ENCODE data around the gene EPHA4.

EPHA4 gene

DNA sequence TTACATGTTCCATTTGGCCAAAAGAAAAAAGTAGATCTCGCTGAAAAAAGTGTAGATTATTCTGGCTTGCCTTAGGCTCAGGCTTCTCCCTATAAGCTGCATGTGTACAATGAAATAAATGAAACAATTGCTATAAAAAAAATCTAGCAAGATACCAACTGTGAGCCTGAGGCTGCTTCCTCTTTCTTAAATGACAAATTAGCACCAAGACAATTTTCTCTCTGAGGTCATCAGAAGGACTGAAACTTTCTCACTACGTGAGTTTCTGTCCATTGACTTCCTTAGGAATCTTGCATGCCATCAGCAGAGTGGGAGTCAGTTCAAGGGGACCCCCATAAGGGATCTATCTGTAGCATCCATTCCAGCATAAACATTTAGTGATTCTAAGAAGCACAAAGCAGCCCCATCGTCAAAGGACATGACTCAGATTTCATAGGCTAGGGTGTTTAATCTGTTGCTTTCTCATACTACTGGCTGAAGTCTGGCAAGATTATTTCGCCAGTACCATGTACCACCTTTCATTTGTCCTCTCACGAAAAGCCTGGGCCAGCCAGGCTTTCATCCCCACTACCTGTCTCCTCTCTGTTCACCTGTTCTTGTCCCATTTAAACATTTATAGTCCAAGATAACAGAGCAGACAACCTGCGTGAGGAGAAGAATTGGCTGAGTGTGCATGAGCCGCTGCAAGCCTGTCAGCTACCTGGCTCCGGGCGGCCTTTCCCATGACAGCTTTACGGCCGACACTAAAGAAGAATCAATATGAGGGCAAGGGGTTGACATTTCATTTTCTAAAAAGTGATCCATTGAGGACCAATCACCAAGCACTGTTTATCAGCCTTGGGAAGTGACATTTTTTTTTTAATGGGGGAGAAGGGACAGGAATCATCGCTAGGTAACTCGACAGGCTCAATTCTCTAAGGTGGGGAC lies 120.0 kb downstream of the EPHA4 start:
- no peak overlapping the region for H3K27ac ChIP-seq
- TF ChIP-seq, protein P1, sequence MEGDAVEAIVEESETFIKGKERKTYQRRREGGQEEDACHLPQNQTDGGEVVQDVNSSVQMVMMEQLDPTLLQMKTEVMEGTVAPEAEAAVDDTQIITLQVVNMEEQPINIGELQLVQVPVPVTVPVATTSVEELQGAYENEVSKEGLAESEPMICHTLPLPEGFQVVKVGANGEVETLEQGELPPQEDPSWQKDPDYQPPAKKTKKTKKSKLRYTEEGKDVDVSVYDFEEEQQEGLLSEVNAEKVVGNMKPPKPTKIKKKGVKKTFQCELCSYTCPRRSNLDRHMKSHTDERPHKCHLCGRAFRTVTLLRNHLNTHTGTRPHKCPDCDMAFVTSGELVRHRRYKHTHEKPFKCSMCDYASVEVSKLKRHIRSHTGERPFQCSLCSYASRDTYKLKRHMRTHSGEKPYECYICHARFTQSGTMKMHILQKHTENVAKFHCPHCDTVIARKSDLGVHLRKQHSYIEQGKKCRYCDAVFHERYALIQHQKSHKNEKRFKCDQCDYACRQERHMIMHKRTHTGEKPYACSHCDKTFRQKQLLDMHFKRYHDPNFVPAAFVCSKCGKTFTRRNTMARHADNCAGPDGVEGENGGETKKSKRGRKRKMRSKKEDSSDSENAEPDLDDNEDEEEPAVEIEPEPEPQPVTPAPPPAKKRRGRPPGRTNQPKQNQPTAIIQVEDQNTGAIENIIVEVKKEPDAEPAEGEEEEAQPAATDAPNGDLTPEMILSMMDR (IDR thresholded peaks at IDR 0.05) = no peak
- TF ChIP-seq ZFX (IDR thresholded peaks at IDR 0.05; ENCODE audit: borderline replicate concordance) = no peak

DNA sequence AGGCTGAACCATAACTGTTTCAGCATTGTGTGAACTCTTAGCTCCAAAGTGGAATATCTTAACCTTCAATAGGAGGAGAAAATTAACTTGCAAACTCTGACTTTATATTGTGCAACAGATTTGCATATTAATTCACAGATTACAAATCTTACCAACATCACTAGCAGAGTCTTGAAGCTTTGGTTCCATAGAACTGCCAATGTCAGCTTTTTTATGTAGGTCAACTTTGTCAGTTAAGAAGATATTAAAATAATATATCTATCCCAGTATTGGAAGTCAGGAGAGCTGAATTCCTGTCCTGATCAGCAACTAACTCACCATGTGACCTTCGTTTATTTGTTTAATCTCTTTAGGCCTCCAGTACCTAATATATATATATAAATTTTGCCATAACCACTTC lies 121.8 kb downstream of the EPHA4 start:
- no peak for TF ChIP-seq ZFX (IDR thresholded peaks at IDR 0.05; ENCODE audit: borderline replicate concordance)
- H3K27ac ChIP-seq = no peak overlapping the region

DNA sequence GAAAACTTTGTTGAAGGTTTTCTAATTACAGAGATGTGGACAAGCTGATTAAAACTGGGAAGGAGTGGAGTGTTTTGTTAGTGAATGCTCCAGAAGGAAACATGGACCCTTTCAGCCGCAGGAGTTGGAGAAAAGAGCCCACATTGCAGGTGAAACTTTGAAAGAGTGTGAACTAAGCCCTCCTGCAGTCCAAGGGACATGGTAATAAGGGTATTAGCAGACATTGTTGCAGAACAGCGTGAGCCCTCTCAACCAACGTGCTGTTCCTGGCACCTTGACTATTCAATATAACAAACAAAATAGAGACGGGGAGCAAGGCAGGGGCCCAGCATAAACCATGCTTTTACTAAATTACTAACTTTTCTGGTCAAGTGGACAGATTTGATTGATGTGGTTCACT lies 122.7 kb downstream of the EPHA4 start:
- no peak for TF ChIP-seq ZFX (IDR thresholded peaks at IDR 0.05; ENCODE audit: borderline replicate concordance)
- TF ChIP-seq, protein P1 (IDR thresholded peaks at IDR 0.05) = no peak
- no peak overlapping the region for H3K27ac ChIP-seq

DNA sequence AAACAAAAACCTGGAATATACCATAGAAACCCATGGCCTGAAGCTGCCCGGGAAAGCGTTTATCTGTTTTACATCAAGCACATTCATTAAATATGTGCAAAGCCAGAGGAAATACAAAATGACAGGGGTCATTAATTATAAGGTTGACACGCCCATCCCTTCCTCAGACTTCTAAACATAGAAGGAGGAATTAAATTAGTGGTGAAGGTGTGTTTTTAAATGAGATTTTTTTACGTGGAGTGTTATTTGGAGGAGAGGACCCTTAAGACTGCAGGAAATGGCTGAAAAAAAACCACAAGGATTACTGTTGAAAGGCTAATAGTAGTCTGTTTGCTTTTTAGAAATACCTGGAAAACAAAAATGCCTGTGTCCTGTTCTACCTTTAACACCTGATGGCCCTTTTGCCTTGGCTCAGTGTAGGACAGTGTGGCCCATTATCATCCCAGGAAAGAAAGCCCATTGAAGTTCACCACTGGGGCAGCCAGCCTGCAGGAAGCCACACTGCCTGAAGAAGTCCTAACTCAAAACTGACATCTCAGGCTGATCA lies 123.2 kb downstream of the EPHA4 start:
- H3K27ac ChIP-seq = no peak overlapping the region
- TF ChIP-seq, protein P1 (IDR thresholded peaks at IDR 0.05) = no peak
- TF ChIP-seq ZFX (IDR thresholded peaks at IDR 0.05; ENCODE audit: borderline replicate concordance) = no peak

DNA sequence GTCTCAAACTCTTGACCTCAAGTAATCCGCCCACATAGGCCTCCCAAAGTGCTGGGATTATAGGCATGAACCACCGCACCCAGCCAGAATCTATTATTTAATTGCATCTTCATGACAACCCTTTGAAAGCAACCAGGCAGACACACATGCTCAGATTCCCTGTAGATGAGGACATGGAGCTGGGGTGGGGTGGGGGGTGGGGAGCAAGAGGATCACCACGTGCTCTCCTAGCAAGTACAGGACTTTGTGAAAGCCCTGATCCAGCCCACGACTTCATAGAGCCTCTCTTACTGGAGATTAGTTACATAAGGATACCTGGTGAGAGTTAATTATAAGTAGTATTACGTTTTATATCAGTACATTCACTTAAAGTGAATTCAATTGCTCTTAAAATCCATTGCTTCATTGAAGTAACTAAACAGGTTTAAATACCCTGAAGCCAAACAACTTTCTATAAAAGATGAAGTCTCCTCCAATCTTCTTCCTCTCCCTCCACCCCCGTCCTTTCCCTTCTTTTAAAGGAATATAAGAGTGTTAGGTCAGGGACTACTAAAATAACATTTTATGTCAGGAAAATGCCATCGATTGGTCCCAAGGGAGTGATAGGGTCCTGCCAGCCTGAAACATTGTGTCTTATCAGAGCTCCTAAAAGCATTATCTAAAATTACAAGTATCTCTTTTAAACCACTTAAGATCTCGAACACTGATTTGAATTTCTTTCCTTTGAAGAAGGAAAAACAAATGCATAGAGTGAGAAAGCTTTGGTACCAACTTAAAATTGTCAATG lies 123.9 kb downstream of the EPHA4 start:
- TF ChIP-seq, protein P1 (IDR thresholded peaks at IDR 0.05) = no peak
- TF ChIP-seq ZFX (IDR thresholded peaks at IDR 0.05; ENCODE audit: borderline replicate concordance) = no peak
- H3K27ac ChIP-seq = no peak overlapping the region

DNA sequence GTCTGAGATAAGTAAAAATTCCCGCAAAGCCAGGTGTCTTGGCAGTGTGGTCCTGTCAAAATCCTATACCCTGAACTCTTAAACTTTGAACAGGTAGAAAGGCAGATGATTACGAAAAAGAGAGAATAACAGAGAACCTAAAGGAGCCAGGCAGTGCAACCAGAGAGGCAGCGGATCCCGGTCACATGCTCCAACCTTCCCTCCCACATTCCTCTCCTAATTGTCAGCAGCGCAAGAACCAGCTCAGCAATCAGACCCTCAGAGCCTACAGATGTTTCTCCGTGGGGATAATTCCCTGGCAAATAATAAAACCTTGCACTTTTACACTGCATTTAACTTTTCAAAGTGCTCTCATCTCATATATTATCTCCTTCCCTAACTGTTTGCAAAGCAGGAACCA lies 124.8 kb downstream of the EPHA4 start:
- no peak for TF ChIP-seq ZFX (IDR thresholded peaks at IDR 0.05; ENCODE audit: borderline replicate concordance)
- TF ChIP-seq, protein P1 (IDR thresholded peaks at IDR 0.05) = no peak
- no peak overlapping the region for H3K27ac ChIP-seq

DNA sequence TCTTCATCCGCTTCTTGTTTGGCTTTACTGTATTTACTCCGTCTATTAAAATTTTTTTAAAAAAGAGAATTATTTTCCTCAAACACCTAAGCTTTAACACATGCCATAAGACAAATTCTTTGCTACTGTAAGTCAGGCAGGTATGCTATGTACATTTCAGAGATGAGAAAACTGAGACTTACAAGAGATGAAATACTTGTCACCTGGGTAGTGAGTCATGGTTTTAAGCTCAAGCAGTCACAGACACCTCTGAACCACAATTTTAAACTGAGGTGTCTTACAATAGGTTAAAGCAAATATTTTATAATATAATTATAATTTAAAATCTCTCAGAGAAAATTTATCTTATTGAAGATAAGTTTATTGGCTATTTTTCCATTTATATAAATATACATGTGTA lies 126.0 kb downstream of the EPHA4 start:
- TF ChIP-seq, protein P1 (IDR thresholded peaks at IDR 0.05) = no peak
- no peak for TF ChIP-seq ZFX (IDR thresholded peaks at IDR 0.05; ENCODE audit: borderline replicate concordance)
- H3K27ac ChIP-seq = no peak overlapping the region

Data from 22Rv1 (cell line).